Thyroid gland (tissue), 4 donors: ENCODE measurements around the gene PRTFDC1.

Experiments used
- POLR2A ChIP-seq, 2 donors: fragments of 450-650 bp; IDR thresholded peaks; one replicate each; pipeline ENCODE4 v1.6.1; 2017; ENCODE audit warnings: antibody characterized with exemption in 2 of 2, mild to moderate bottlenecking in 2 of 2, moderate library complexity in 1 of 2
- TF ChIP-seq, protein P1 (sequence below), 6 experiments: fragments of 200-600 bp in 3 of 6; fragments of 450-650 bp in 3 of 6; sonication (generic) in 3 of 6; IDR thresholded peaks; one replicate each; pipeline ENCODE4 v1.5.1; 2016 to 2019; ENCODE audit warnings: antibody characterized with exemption in 6 of 6, mild to moderate bottlenecking in 2 of 6, inconsistent platforms in 1 of 6, moderate library complexity in 1 of 6

DNA sequence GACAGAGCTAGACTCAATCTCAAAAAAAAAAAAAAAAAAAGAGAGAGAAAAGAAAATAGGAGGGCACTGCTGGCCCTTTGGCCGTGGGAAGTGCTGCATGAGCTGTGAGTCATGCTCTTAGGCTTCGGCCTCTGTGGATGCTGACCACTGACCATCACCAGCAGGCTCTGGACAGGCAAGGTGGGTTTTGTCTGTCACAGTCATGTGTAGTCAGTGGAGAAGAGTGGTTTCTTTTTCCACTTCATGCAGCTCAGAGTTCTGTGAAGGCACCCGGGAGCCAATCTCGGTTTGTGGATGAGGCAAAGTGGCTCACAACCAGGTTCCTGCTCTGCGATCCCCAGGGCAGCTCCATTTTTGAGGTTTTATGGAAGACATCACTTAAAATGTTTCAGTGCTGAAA, 58.1 kb downstream of the PRTFDC1 start:
- TF ChIP-seq, protein P1, sequence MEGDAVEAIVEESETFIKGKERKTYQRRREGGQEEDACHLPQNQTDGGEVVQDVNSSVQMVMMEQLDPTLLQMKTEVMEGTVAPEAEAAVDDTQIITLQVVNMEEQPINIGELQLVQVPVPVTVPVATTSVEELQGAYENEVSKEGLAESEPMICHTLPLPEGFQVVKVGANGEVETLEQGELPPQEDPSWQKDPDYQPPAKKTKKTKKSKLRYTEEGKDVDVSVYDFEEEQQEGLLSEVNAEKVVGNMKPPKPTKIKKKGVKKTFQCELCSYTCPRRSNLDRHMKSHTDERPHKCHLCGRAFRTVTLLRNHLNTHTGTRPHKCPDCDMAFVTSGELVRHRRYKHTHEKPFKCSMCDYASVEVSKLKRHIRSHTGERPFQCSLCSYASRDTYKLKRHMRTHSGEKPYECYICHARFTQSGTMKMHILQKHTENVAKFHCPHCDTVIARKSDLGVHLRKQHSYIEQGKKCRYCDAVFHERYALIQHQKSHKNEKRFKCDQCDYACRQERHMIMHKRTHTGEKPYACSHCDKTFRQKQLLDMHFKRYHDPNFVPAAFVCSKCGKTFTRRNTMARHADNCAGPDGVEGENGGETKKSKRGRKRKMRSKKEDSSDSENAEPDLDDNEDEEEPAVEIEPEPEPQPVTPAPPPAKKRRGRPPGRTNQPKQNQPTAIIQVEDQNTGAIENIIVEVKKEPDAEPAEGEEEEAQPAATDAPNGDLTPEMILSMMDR (IDR thresholded peaks at IDR 0.05), result no peak
- no peak for TF ChIP-seq POLR2A (IDR thresholded peaks at IDR 0.05)
